Activated T-cell treated with anti-CD3 and anti-CD28 coated beads for 48 hours (primary cell): ENCODE measurements around the gene CNTNAP2.

Experiments used
- DNase-seq: peaks from one replicate; pipeline ENCODE4 v3.0.0-alpha.2; 2020; ENCODE audit warnings: low read depth

CNTNAP2 gene

GRCh38 chr7:147405621-147406020 lies 1289.0 kb downstream of the CNTNAP2 start:
- DNase-seq, result no peak

DNA sequence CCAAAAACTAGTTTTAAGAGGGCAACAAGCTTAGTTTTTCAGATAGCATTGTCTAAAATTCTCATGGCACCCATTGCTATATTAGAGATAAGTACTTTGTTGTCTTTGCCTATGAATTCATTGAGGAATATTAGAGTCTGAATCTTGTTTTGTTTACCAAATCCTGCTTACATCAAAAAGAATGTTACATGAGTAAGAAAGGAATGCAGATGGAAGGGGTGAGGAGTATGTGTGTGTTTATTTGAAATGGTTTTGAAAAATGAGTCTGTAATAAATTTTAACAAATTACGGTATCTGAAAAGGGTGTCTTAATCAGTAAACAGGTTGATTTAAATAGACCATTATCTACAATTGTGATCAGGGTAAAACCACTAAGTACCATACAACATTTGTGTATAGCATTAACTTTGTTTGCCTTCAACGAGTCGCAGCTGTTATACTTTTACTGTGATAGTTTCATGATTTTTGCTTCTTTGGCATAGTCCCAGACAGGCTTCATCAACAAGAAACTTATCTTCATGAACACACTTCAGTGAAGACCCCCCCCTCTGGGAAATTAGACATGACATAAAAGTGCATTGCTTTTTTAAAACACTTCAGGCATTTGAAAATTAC lies 1290.0 kb downstream of the CNTNAP2 start:
- DNase-seq, result no peak

- DNase-seq, result no peak
These were observed 1294.5 kb downstream of the CNTNAP2 start for GRCh38 chr7:147411096-147411495.

GRCh38 chr7:147412109-147412508 lies 1295.5 kb downstream of the CNTNAP2 start:
- DNase-seq, result no peak

DNA sequence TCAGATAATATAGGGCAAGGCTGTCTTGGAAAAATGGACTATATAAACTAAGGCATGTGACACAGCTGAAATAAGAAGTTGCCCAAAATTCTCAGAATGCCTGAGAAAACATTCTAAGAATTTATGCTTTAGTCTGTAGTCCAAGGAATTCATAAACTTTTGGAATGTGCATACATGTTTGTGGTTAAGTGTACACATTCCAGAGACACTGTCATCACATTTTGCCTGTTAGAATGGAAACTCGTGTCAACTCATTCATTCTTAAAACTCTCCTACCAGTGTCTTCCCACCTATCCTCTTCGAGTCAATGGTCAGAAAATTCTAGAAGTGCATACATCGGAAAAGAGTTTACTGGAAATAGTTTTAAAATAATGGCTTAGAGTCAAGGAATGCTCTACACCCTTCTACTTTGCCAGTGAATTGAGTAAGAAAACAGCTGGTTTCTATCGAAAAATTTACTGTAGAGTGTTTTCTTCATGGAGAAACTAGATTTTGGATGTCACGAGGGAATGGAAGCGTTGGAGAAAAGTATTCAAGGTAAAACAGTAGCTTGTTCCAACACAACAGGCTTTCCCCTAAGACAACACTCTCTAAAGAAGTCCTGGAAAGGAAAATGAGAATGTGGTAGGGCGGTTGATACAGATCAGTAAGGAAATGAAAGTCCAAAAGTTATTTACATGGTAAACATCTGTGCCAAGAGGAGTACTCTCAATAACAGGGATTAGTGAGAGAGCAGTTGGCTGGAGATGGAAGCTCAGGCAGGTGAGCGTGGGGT lies 1296.4 kb downstream of the CNTNAP2 start:
- no peak for DNase-seq

GRCh38 chr7:147413557-147413870 lies 1296.9 kb downstream of the CNTNAP2 start:
- DNase-seq, result no peak

GRCh38 chr7:147415991-147416390 lies 1299.4 kb downstream of the CNTNAP2 start:
- DNase-seq, result no peak

DNA sequence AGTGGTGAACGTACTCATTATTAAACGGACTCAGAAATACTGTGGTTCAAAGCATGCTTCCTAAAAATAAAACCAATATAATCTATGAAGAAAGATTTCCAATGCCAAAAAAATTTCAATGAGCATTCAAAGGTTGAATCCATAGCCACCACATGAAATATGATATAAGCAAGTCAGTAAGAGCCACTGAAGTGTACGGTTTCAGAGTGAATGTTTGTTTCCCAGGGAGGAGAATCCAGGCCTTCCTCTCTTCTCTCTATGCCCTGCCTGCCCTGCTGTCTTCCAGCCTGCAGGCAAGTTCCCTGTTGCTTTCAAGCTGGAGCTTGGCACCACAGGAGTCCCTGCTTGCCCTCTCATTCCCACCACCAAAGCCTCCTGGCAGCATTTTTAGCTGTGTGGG lies 1302.4 kb downstream of the CNTNAP2 start:
- DNase-seq, result no peak

DNA sequence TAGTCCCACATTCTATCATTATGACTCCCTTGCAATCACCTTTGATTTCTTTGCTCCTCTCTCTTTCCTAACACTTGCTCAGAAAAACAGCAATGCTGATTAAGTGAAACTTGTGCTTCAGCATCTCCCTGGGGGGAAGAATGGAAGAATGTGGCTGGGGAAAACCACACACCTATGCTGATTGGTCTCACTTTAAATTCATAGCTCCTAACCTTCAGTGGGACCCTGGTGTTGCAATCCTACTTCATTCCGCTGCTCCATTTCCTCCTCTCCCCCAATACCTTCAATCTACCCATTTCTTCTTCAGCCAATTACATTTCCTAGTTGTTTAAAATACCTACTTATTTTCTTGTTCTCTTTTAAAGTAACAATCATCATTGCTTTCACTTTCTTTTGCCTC lies 1307.3 kb downstream of the CNTNAP2 start:
- no peak for DNase-seq

GRCh38 chr7:147428075-147428474 lies 1311.5 kb downstream of the CNTNAP2 start:
- DNase-seq, result no peak

DNA sequence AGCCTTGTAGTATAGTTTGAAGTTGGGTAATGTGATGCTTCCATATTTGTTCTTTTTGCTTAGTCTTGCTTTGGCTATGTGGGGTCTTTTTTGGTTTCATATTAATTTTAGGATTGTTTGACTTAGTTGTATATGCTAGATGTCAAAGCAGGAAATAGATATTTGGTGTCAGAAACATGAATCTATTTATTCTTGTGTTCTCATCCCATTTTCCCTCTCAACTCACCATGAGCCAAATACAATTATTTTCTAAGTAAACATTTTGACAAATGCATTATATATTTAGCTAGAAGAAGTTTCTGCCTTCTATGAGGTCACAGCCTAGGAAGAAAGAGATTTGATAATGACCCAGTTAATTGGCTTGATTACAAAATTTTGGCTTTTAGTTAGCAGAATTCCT lies 1313.4 kb downstream of the CNTNAP2 start:
- DNase-seq, result no peak

DNA sequence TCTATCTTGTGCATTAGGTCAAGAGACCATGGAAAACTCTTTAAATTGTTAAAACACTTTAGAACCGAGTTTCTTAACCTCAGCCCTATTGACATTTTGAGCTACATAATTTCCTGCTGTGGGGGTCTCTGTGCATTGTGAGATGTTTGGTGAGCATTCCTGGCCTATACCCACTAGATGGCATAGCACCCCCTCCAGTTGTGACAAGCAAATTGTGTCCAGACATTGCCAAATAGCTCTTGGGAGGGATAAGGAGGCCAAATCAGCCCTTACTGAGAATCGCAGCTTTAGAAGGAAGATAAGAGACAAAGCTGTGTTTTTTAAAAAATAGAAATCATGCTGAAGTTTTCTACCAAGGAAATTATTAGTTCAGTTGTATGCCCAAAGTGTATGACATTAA lies 1315.5 kb downstream of the CNTNAP2 start:
- no peak for DNase-seq

DNA sequence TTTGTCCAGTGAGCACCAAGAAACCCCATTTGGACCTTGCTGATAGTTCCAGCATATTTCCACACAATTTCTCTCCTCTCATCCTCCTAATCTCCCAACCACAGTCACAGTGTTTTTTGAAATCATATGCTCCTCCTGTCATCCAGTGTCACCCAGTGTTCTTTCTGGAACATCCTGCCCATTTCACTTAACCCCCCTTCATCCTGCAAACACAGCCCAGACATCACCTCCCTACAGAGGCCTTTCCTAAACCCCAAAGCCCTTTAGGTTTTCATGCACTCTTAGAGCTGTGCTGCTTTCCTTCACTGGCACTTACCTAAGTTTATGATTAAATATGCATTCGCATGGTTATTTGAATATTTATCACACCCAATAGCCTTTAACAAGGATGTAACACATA lies 1316.0 kb downstream of the CNTNAP2 start:
- no peak for DNase-seq

GRCh38 chr7:147436718-147437117 lies 1320.1 kb downstream of the CNTNAP2 start:
- DNase-seq, result no peak

- DNase-seq, result no peak
These were observed 1321.6 kb downstream of the CNTNAP2 start for GRCh38 chr7:147438216-147438615.

GRCh38 chr7:147443942-147444341 lies 1327.3 kb downstream of the CNTNAP2 start:
- DNase-seq, result no peak

- no peak for DNase-seq
These were observed 1336.2 kb downstream of the CNTNAP2 start for GRCh38 chr7:147452816-147453215.

GRCh38 chr7:147465223-147465622 lies 1348.6 kb downstream of the CNTNAP2 start:
- DNase-seq, result no peak

DNA sequence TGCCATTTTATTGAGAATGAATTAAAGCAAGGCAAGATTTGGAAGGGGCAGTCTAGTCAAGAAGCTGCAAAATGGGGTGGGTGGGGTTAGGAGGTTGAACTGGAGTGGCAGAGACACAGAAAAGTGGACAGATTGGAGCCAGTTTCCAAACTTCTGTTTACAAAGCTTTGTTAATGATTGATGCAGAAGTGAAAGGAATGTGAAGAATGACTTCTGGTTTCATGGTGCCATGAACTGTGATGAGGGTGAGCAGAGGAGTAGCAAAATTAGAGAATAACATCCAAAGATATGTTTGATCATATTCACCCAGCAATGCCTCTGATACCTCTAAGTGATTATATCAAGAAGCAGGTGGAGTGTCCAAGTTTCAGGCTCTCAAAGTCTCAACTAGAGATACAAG lies 1356.0 kb downstream of the CNTNAP2 start:
- DNase-seq, result no peak

DNA sequence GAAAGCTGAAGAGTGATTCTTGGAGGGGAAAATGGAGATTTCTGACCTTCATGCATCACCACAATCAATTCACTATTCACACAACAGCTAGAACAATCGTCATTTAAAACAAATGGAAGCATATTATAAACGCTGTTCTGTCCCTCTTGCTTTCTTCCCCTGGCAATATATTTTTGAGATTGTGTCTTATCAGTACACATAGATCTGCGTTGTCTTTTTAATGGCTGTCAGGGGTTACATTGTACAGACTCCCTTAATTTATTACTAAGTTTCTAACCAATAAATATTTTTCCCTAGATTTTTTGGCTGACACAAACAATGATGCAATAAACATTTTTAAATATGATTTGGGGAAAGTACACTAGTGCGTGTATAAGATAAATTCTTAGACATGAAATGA lies 1358.3 kb downstream of the CNTNAP2 start:
- no peak for DNase-seq

GRCh38 chr7:147477526-147477925 lies 1360.9 kb downstream of the CNTNAP2 start:
- DNase-seq, result no peak

- no peak for DNase-seq
These were observed 1362.2 kb downstream of the CNTNAP2 start for GRCh38 chr7:147478796-147479195.

- DNase-seq, result no peak
These were observed 1367.2 kb downstream of the CNTNAP2 start for GRCh38 chr7:147483634-147484292.
